Hepatocyte (in vitro differentiated cells): ENCODE data around the gene ANKRD44.

Experiments
- CTCF ChIP-seq: fragments of 200-600 bp; sonication (generic); IDR thresholded peaks from 2 replicates; pipeline ENCODE4 v1.5.1; 2016; ENCODE audit warnings: antibody characterized with exemption, mild to moderate bottlenecking; ENCODE audit not compliant: poor library complexity
- EZH2 ChIP-seq: fragments of 200-600 bp; sonication (generic); IDR thresholded peaks from 2 replicates; pipeline ENCODE4 v1.6.1; 2016; ENCODE audit warnings: antibody characterized with exemption, mild to moderate bottlenecking, borderline replicate concordance

- TF ChIP-seq CTCF (no peak), EZH2 (no peak)
These were observed 23.6 kb downstream of the ANKRD44 start for GRCh38 chr2:197286805-197287595.
